HepG2 (cell line): ENCODE measurements around the gene SUPT6H. TPM values are rescaled to one million over a fixed set of nuclear protein-coding genes. Genes with fewer than 3 reads are reported as not detected.

Experiments
- polyA plus RNA-seq, 8 experiments: library from polyadenylated mRNA; depleted of rRNA in 3 of 8; stranded (reverse) in 7 of 8; unstranded in 1 of 8; fragments of >200 nt; fragmentation: Illumina TruSeq in 4 of 8; extraction: Trizol in 4 of 8; gene quantifications; 2 replicates each; pipeline versions ENCODE4 v1.2.1 to v1.2.3, GENCODE V29; 2011 to 2016; ENCODE audit warnings: low read depth in 4 of 8, missing spikeins in 1 of 8, mixed read lengths in 1 of 8; ENCODE audit not compliant: insufficient read depth in 1 of 8
- total RNA-seq, 5 experiments: library from RNA; depleted of rRNA; stranded (reverse); fragments of >200 nt; fragmentation: Illumina TruSeq; extraction: Trizol; gene quantifications; 2 replicates each; pipeline ENCODE4 v1.2.3, GENCODE V29; 2016; ENCODE audit warnings: low read depth in 1 of 5
- TF ChIP-seq, protein P1 (sequence below): sonication (generic); formaldehyde crosslinking; IDR thresholded peaks from 2 replicates; pipeline ENCODE4 v1.5.0; 2020; ENCODE audit warnings: mild to moderate bottlenecking, missing genetic modification reagents, borderline replicate concordance

Gene SUPT6H
- total and polyA plus RNA-seq, 2 of the 13 experiments (the other 11 are each of a cell fraction or from before 2014, with no cell fraction given), result 32.7 to 39.9 TPM

- TF ChIP-seq, protein P1, sequence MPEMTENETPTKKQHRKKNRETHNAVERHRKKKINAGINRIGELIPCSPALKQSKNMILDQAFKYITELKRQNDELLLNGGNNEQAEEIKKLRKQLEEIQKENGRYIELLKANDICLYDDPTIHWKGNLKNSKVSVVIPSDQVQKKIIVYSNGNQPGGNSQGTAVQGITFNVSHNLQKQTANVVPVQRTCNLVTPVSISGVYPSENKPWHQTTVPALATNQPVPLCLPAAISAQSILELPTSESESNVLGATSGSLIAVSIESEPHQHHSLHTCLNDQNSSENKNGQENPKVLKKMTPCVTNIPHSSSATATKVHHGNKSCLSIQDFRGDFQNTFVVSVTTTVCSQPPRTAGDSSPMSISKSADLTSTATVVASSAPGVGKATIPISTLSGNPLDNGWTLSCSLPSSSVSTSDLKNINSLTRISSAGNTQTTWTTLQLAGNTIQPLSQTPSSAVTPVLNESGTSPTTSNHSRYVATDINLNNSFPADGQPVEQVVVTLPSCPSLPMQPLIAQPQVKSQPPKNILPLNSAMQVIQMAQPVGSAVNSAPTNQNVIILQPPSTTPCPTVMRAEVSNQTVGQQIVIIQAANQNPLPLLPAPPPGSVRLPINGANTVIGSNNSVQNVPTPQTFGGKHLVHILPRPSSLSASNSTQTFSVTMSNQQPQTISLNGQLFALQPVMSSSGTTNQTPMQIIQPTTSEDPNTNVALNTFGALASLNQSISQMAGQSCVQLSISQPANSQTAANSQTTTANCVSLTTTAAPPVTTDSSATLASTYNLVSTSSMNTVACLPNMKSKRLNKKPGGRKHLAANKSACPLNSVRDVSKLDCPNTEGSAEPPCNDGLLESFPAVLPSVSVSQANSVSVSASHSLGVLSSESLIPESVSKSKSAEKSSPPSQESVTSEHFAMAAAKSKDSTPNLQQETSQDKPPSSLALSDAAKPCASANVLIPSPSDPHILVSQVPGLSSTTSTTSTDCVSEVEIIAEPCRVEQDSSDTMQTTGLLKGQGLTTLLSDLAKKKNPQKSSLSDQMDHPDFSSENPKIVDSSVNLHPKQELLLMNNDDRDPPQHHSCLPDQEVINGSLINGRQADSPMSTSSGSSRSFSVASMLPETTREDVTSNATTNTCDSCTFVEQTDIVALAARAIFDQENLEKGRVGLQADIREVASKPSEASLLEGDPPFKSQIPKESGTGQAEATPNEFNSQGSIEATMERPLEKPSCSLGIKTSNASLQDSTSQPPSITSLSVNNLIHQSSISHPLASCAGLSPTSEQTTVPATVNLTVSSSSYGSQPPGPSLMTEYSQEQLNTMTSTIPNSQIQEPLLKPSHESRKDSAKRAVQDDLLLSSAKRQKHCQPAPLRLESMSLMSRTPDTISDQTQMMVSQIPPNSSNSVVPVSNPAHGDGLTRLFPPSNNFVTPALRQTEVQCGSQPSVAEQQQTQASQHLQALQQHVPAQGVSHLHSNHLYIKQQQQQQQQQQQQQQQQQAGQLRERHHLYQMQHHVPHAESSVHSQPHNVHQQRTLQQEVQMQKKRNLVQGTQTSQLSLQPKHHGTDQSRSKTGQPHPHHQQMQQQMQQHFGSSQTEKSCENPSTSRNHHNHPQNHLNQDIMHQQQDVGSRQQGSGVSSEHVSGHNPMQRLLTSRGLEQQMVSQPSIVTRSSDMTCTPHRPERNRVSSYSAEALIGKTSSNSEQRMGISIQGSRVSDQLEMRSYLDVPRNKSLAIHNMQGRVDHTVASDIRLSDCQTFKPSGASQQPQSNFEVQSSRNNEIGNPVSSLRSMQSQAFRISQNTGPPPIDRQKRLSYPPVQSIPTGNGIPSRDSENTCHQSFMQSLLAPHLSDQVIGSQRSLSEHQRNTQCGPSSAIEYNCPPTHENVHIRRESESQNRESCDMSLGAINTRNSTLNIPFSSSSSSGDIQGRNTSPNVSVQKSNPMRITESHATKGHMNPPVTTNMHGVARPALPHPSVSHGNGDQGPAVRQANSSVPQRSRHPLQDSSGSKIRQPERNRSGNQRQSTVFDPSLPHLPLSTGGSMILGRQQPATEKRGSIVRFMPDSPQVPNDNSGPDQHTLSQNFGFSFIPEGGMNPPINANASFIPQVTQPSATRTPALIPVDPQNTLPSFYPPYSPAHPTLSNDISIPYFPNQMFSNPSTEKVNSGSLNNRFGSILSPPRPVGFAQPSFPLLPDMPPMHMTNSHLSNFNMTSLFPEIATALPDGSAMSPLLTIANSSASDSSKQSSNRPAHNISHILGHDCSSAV (CRISPR knock-in tag), result no peak
These were observed 87.6 kb downstream of the SUPT6H start (continued) for GRCh38 chr17:28749516-28750177.
